Activated CD4-positive, alpha-beta T cell treated with anti-CD3 and anti-CD28 coated beads, Interleukin-2, Interleukin-6, amounts not matched to agents 100 ng/mL and 50 ng/mL, durations not matched to agents 16 hours and 8 hours (primary cell): Measurements from ENCODE around the gene NMNAT2.
A peak's percentile ranks its signal among the peaks of the same experiment; 100 is the strongest.
"Not testable (repeated sequence)": the region's sequence is repeated elsewhere in the genome, so short reads cannot be mapped to it uniquely, and the experiment has no call there.

Experiments
- DNase-seq: peaks from one replicate; pipeline ENCODE4 v3.0.0-alpha.2; 2020

The NMNAT2 gene

GRCh38 chr1:183417772-183418491 lies at the start of gene NMNAT2:
Gene NMNAT2 (minus strand): TSS chr1:183418380. CDS start chr1:183418267, 113 bp downstream.
- no peak for DNase-seq

- no peak for DNase-seq
Measured at GRCh38 chr1:183467687-183468086, 49.5 kb upstream of the NMNAT2 start.

GRCh38 chr1:183466781-183467180 lies 48.6 kb upstream of the NMNAT2 start:
- DNase-seq = no peak

GRCh38 chr1:183463566-183463965 lies 45.4 kb upstream of the NMNAT2 start:
- no peak for DNase-seq

GRCh38 chr1:183461350-183461749 lies 43.2 kb upstream of the NMNAT2 start:
- no peak for DNase-seq

- no peak for DNase-seq
Measured at GRCh38 chr1:183460596-183460995, 42.4 kb upstream of the NMNAT2 start.

- DNase-seq = no peak
Measured at GRCh38 chr1:183457449-183457848, 39.3 kb upstream of the NMNAT2 start.

- no peak for DNase-seq
Measured at GRCh38 chr1:183456826-183457225, 38.6 kb upstream of the NMNAT2 start.

- DNase-seq = no peak
Measured at GRCh38 chr1:183454377-183454776, 36.2 kb upstream of the NMNAT2 start.

GRCh38 chr1:183450093-183450492 lies 31.9 kb upstream of the NMNAT2 start:
- DNase-seq = no peak

- no peak for DNase-seq
Measured at GRCh38 chr1:183449223-183449770, 31.1 kb upstream of the NMNAT2 start.

GRCh38 chr1:183444243-183444642 lies 26.1 kb upstream of the NMNAT2 start:
- no peak for DNase-seq

- DNase-seq = no peak
Measured at GRCh38 chr1:183443466-183443865, 25.3 kb upstream of the NMNAT2 start.

GRCh38 chr1:183443011-183443410 lies 24.8 kb upstream of the NMNAT2 start:
- no peak for DNase-seq

GRCh38 chr1:183438060-183438459 lies 19.9 kb upstream of the NMNAT2 start:
- no peak for DNase-seq

GRCh38 chr1:183435497-183435896 lies 17.3 kb upstream of the NMNAT2 start:
- DNase-seq = no peak

- DNase-seq = no peak
Measured at GRCh38 chr1:183433703-183434102, 15.5 kb upstream of the NMNAT2 start.

- DNase-seq = no peak
Measured at GRCh38 chr1:183432548-183432875, 14.3 kb upstream of the NMNAT2 start.

GRCh38 chr1:183431840-183432547 lies 13.8 kb upstream of the NMNAT2 start:
- peak; percentile 3 for DNase-seq

GRCh38 chr1:183427591-183427990 lies 9.4 kb upstream of the NMNAT2 start:
- DNase-seq = not testable (repeated sequence)

- DNase-seq = no peak
Measured at GRCh38 chr1:183424691-183425090, 6.5 kb upstream of the NMNAT2 start.

- DNase-seq = no peak
Measured at GRCh38 chr1:183423541-183423940, 5.4 kb upstream of the NMNAT2 start.

GRCh38 chr1:183419399-183419798 lies 1.2 kb upstream of the NMNAT2 start:
- no peak for DNase-seq

- no peak for DNase-seq
Measured at GRCh38 chr1:183418696-183419095, 516 bp upstream of the NMNAT2 start.
